ENCODE results near the gene TMEM37.

The TMEM37 gene

GRCh38 chr2:119434664-119435063 is 3.0 kb downstream of the TMEM37 start:
- no peak for DNase-seq (ENCODE audit: low spot score)

- no peak for DNase-seq (ENCODE audit: low spot score)
Measured at GRCh38 chr2:119435081-119435952, 3.7 kb downstream of the TMEM37 start.

GRCh38 chr2:119435953-119436297 is 4.3 kb downstream of the TMEM37 start:
- no peak for DNase-seq (ENCODE audit: low spot score)

GRCh38 chr2:119436993-119437772 is 5.5 kb downstream of the TMEM37 start:
- no peak for DNase-seq (ENCODE audit: low spot score)

GRCh38 chr2:119438128-119438656 is 6.5 kb downstream of the TMEM37 start:
- DNase-seq (ENCODE audit: low spot score): no peak

GRCh38 chr2:119438726-119439284 is 7.2 kb downstream of the TMEM37 start:
- no peak for DNase-seq (ENCODE audit: low spot score)

- DNase-seq (ENCODE audit: low spot score): no peak
Measured at GRCh38 chr2:119439574-119440500, 8.2 kb downstream of the TMEM37 start.

- no peak for DNase-seq (ENCODE audit: low spot score)
Measured at GRCh38 chr2:119440501-119440870, 8.8 kb downstream of the TMEM37 start.

- no peak for DNase-seq (ENCODE audit: low spot score)
Measured at GRCh38 chr2:119440873-119441272, 9.2 kb downstream of the TMEM37 start.

GRCh38 chr2:119441376-119442225 is 9.9 kb downstream of the TMEM37 start:
- no peak for DNase-seq (ENCODE audit: low spot score)

- DNase-seq (ENCODE audit: low spot score): no peak
Measured at GRCh38 chr2:119442226-119442619, 10.6 kb downstream of the TMEM37 start.

GRCh38 chr2:119442850-119443249 is 11.2 kb downstream of the TMEM37 start:
- no peak for DNase-seq (ENCODE audit: low spot score)

GRCh38 chr2:119446037-119446436 is 14.4 kb downstream of the TMEM37 start:
- no peak for DNase-seq (ENCODE audit: low spot score)

- no peak for DNase-seq (ENCODE audit: low spot score)
Measured at GRCh38 chr2:119448427-119449141, 16.9 kb downstream of the TMEM37 start.

- no peak for DNase-seq (ENCODE audit: low spot score)
Measured at GRCh38 chr2:119449521-119449920, 17.9 kb downstream of the TMEM37 start.

GRCh38 chr2:119451336-119452050 is 19.8 kb downstream of the TMEM37 start:
- no peak for DNase-seq (ENCODE audit: low spot score)

- no peak for DNase-seq (ENCODE audit: low spot score)
Measured at GRCh38 chr2:119453972-119454593, 22.4 kb downstream of the TMEM37 start.

- DNase-seq (ENCODE audit: low spot score): no peak
Measured at GRCh38 chr2:119455066-119455718, 23.5 kb downstream of the TMEM37 start.
